ENCODE results near the gene HLCS. TPM values are rescaled to one million over a fixed set of nuclear protein-coding genes. Genes with fewer than 3 reads are reported as not detected.

HLCS gene
- total and polyA plus RNA-seq, 4 experiments from 2014 or later: 8.3 to 14.7 (median 11.3) TPM

GRCh38 chr21:36976228-36976861, 9.9 kb upstream of the HLCS start:
- intact Hi-C loops (cut with micrococcal nuclease): no loop called here
- POLR2A ChIA-PET (ENCODE audit: partially characterized antibody): interaction anchor here (1.2 to 2.1 kb wide), 4 partner anchors 9 to 33 kb away, joined by 3 to 10 read pairs (median 4); no protein-coding TSS in a partner anchor
- H3K27ac ChIP-seq (ENCODE audit: low read depth, low read length): no peak overlapping the region
- no peak for DNase-seq
- no peaks in the 10 kb centered on the region for H3K9me3 ChIP-seq (ENCODE audit: control insufficient read depth in 1 of 2, low read length in 2 of 2)
- no peaks in the 10 kb centered on the region for H3K27me3 ChIP-seq (ENCODE audit: insufficient read depth, low read length)
- no peaks in the 10 kb centered on the region for H3K9me3 Mint-ChIP-seq
- CTCF ChIA-PET (ENCODE audit: partially characterized antibody): interaction anchor here (0.7 to 6.1 kb wide), 12 partner anchors 9 to 225 kb away, joined by 3 to 60 read pairs (median 8); partner anchors contain the start of genes HLCS and RIPPLY3
- H3K27ac Mint-ChIP-seq: peak overlapping the region in 6 of 7 donors; percentile 16 to 81 (median 30)
- peaks cover 2 to 7% of the 10 kb centered on the region in 2 donors for H3K27me3 Mint-ChIP-seq
- no peaks in the 10 kb centered on the region for H3K36me3 ChIP-seq (ENCODE audit: insufficient read depth, low read length)
- H3K4me3 ChIP-seq (ENCODE audit: low read length in 2 of 2): no peak overlapping the region
- no peaks in the 10 kb centered on the region for H3K36me3 Mint-ChIP-seq
- H3K4me1 ChIP-seq (ENCODE audit: insufficient read depth, low read length): no peaks in the 10 kb centered on the region
- H3K4me1 Mint-ChIP-seq: peaks cover 5 to 22% (median 15%) of the 10 kb centered on the region in 4 donors
- H3K4me3 Mint-ChIP-seq: no peak overlapping the region

- no peaks in the 10 kb centered on the region for H3K9me3 Mint-ChIP-seq
- no peak overlapping the region for H3K27ac ChIP-seq (ENCODE audit: low read depth, low read length)
- H3K27ac Mint-ChIP-seq: no peak overlapping the region
- peaks cover 0 to 14% (median 9%) of the 10 kb centered on the region in 4 donors for H3K4me1 Mint-ChIP-seq
- H3K27me3 ChIP-seq (ENCODE audit: insufficient read depth, low read length): no peaks in the 10 kb centered on the region
- CTCF ChIA-PET (ENCODE audit: partially characterized antibody): interaction anchor here (6.1 kb wide), 1 partner anchor 16 kb away, joined by 60 read pairs; no protein-coding TSS in a partner anchor
- H3K27me3 Mint-ChIP-seq: no peaks in the 10 kb centered on the region
- POLR2A ChIA-PET (ENCODE audit: partially characterized antibody): no interaction called here
- H3K9me3 ChIP-seq (ENCODE audit: control insufficient read depth in 1 of 2, low read length in 2 of 2): no peaks in the 10 kb centered on the region
- intact Hi-C loops (cut with micrococcal nuclease): no loop called here
- no peak for DNase-seq
- H3K36me3 ChIP-seq (ENCODE audit: insufficient read depth, low read length): no peaks in the 10 kb centered on the region
- no peaks in the 10 kb centered on the region for H3K36me3 Mint-ChIP-seq
- no peaks in the 10 kb centered on the region for H3K4me1 ChIP-seq (ENCODE audit: insufficient read depth, low read length)
- H3K4me3 Mint-ChIP-seq: no peak overlapping the region
- no peak overlapping the region for H3K4me3 ChIP-seq (ENCODE audit: low read length in 2 of 2)
These were observed 8.4 kb upstream of the HLCS start for GRCh38 chr21:36974851-36975192.

GRCh38 chr21:36973986-36974850, 7.7 kb upstream of the HLCS start:
- Mint-ChIP-seq H3K4me3 (no peak overlapping the region), H3K36me3 (no peaks in the 10 kb centered on the region), H3K27me3 (no peaks in the 10 kb centered on the region), H3K4me1 (peaks cover 0 to 14% (median 9%) of the 10 kb centered on the region in 4 donors), H3K9me3 (no peaks in the 10 kb centered on the region), H3K27ac (peak overlapping the region in 1 of 7 donors; percentile 12)
- H3K4me3 ChIP-seq (ENCODE audit: low read length in 2 of 2): no peak overlapping the region
- H3K4me1 ChIP-seq (ENCODE audit: insufficient read depth, low read length): no peaks in the 10 kb centered on the region
- intact Hi-C loops (cut with micrococcal nuclease): no loop called here
- H3K36me3 ChIP-seq (ENCODE audit: insufficient read depth, low read length): no peaks in the 10 kb centered on the region
- H3K9me3 ChIP-seq (ENCODE audit: control insufficient read depth in 1 of 2, low read length in 2 of 2): no peaks in the 10 kb centered on the region
- no peaks in the 10 kb centered on the region for H3K27me3 ChIP-seq (ENCODE audit: insufficient read depth, low read length)
- H3K27ac ChIP-seq (ENCODE audit: low read depth, low read length): no peak overlapping the region
- no peak for DNase-seq
- ChIA-PET POLR2A (ENCODE audit: partially characterized antibody) (no interaction called here), CTCF (ENCODE audit: partially characterized antibody) (interaction anchor here (2.4 to 6.1 kb wide), 2 partner anchors 15 to 16 kb away, joined by 5 to 60 read pairs; no protein-coding TSS in a partner anchor)

GRCh38 chr21:36968976-36969375, 2.5 kb upstream of the HLCS start:
- no peak for DNase-seq
- no peaks in the 10 kb centered on the region for H3K9me3 Mint-ChIP-seq
- peak overlapping the region in 2 of 7 donors; percentile 29 to 62 for H3K27ac Mint-ChIP-seq
- no peak overlapping the region for H3K4me3 ChIP-seq (ENCODE audit: low read length in 2 of 2)
- intact Hi-C loops (cut with micrococcal nuclease): loop anchor here (10.0 kb wide), 1 partner anchor 396 kb away; the partner anchor contains the start of gene DYRK1A
- H3K36me3 Mint-ChIP-seq: no peaks in the 10 kb centered on the region
- no peak overlapping the region for H3K27ac ChIP-seq (ENCODE audit: low read depth, low read length)
- H3K9me3 ChIP-seq (ENCODE audit: control insufficient read depth in 1 of 2, low read length in 2 of 2): no peaks in the 10 kb centered on the region
- H3K4me1 ChIP-seq (ENCODE audit: insufficient read depth, low read length): peaks cover 14% of the 10 kb centered on the region
- no peaks in the 10 kb centered on the region for H3K36me3 ChIP-seq (ENCODE audit: insufficient read depth, low read length)
- no peaks in the 10 kb centered on the region for H3K27me3 ChIP-seq (ENCODE audit: insufficient read depth, low read length)
- ChIA-PET CTCF (ENCODE audit: partially characterized antibody) (interaction anchor here (7.2 kb wide), 1 partner anchor 23 kb away, joined by 65 read pairs; no protein-coding TSS in a partner anchor), POLR2A (ENCODE audit: partially characterized antibody) (interaction anchor here (5.9 kb wide), 1 partner anchor 21 kb away, joined by 40 read pairs; no protein-coding TSS in a partner anchor)
- no peak overlapping the region for H3K4me3 Mint-ChIP-seq
- no peaks in the 10 kb centered on the region for H3K27me3 Mint-ChIP-seq
- H3K4me1 Mint-ChIP-seq: peaks cover 7 to 20% (median 15%) of the 10 kb centered on the region in 4 donors

GRCh38 chr21:36968414-36968813, 1.9 kb upstream of the HLCS start:
- Histone ChIP-seq H3K4me3 (ENCODE audit: low read length in 2 of 2) (no peak overlapping the region), H3K9me3 (ENCODE audit: control insufficient read depth in 1 of 2, low read length in 2 of 2) (no peaks in the 10 kb centered on the region), H3K27ac (ENCODE audit: low read depth, low read length) (no peak overlapping the region), H3K27me3 (ENCODE audit: insufficient read depth, low read length) (no peaks in the 10 kb centered on the region), H3K4me1 (ENCODE audit: insufficient read depth, low read length) (peaks cover 14% of the 10 kb centered on the region), H3K36me3 (ENCODE audit: insufficient read depth, low read length) (no peaks in the 10 kb centered on the region)
- intact Hi-C loops (cut with micrococcal nuclease): loop anchor here (10.0 kb wide), 1 partner anchor 396 kb away; the partner anchor contains the start of gene DYRK1A
- peaks cover 7 to 20% (median 15%) of the 10 kb centered on the region in 4 donors for H3K4me1 Mint-ChIP-seq
- H3K36me3 Mint-ChIP-seq: no peaks in the 10 kb centered on the region
- CTCF ChIA-PET (ENCODE audit: partially characterized antibody): interaction anchor here (3.1 to 7.2 kb wide), 2 partner anchors 8 to 23 kb away, joined by 18 to 65 read pairs; no protein-coding TSS in a partner anchor
- no peak for DNase-seq
- H3K27ac Mint-ChIP-seq: peak overlapping the region in 5 of 7 donors; percentile 0 to 75 (median 22)
- POLR2A ChIA-PET (ENCODE audit: partially characterized antibody): interaction anchor here (2.2 to 5.9 kb wide), 2 partner anchors 19 to 22 kb away, joined by 8 to 40 read pairs; no protein-coding TSS in a partner anchor
- H3K9me3 Mint-ChIP-seq: no peaks in the 10 kb centered on the region
- H3K4me3 Mint-ChIP-seq: peak overlapping the region in 4 of 8 donors; percentile 1 to 65 (median 12)
- no peaks in the 10 kb centered on the region for H3K27me3 Mint-ChIP-seq

GRCh38 chr21:36966821-36967768, 626 bp upstream of the HLCS start:
- no peaks in the 10 kb centered on the region for H3K27me3 Mint-ChIP-seq
- H3K27me3 ChIP-seq (ENCODE audit: insufficient read depth, low read length): no peaks in the 10 kb centered on the region
- ChIA-PET POLR2A (ENCODE audit: partially characterized antibody) (interaction anchor here (0.8 to 5.9 kb wide), 11 partner anchors 9 to 597 kb away, joined by 3 to 40 read pairs (median 5); partner anchors contain the start of gene RIPPLY3), CTCF (ENCODE audit: partially characterized antibody) (interaction anchor here (1.2 to 7.2 kb wide), 5 partner anchors 9 to 43 kb away, joined by 3 to 65 read pairs (median 8); no protein-coding TSS in a partner anchor)
- H3K9me3 Mint-ChIP-seq: no peaks in the 10 kb centered on the region
- peak overlapping the region; percentile 75 to 90 (median 88) for H3K27ac Mint-ChIP-seq
- H3K4me3 Mint-ChIP-seq: peak overlapping the region; percentile 60 to 84 (median 75)
- H3K36me3 ChIP-seq (ENCODE audit: insufficient read depth, low read length): no peaks in the 10 kb centered on the region
- H3K27ac ChIP-seq (ENCODE audit: low read depth, low read length): peak overlapping the region; percentile 53
- peaks cover 7 to 20% (median 15%) of the 10 kb centered on the region in 4 donors for H3K4me1 Mint-ChIP-seq
- peak overlapping the region in 1 of 2 donors; percentile 54 for H3K4me3 ChIP-seq (ENCODE audit: low read length in 2 of 2)
- intact Hi-C loops (cut with micrococcal nuclease): loop anchor here (1.0 to 10.0 kb wide), 3 partner anchors 23 to 398 kb away; partner anchors contain the start of gene DYRK1A
- peaks cover 14% of the 10 kb centered on the region for H3K4me1 ChIP-seq (ENCODE audit: insufficient read depth, low read length)
- H3K36me3 Mint-ChIP-seq: no peaks in the 10 kb centered on the region
- no peaks in the 10 kb centered on the region for H3K9me3 ChIP-seq (ENCODE audit: control insufficient read depth in 1 of 2, low read length in 2 of 2)
- DNase-seq: no peak

Data from CD4-positive, alpha-beta memory T cell (primary cell).